Measurements from ENCODE around the gene GLT6D1.

Gene GLT6D1

GRCh38 chr9:135610290-135611141, 28.8 kb downstream of the GLT6D1 start:
- Mint-ChIP-seq H3K27ac (no peak overlapping the region), H3K36me3 (no peaks in the 10 kb centered on the region), H3K27me3 (no peaks in the 10 kb centered on the region), H3K9me3 (ENCODE audit: low read depth) (no peaks in the 10 kb centered on the region), H3K4me1 (ENCODE audit: low read depth) (no peaks in the 10 kb centered on the region), H3K4me3 (no peak overlapping the region)

GRCh38 chr9:135609366-135609955, 29.9 kb downstream of the GLT6D1 start:
- H3K9me3 Mint-ChIP-seq (ENCODE audit: low read depth): no peaks in the 10 kb centered on the region

GRCh38 chr9:135608999-135609317, 30.4 kb downstream of the GLT6D1 start:
- no peaks in the 10 kb centered on the region for H3K27me3 Mint-ChIP-seq
- H3K27ac Mint-ChIP-seq: no peak overlapping the region
- no peak overlapping the region for H3K4me3 Mint-ChIP-seq
- H3K9me3 Mint-ChIP-seq (ENCODE audit: low read depth): no peaks in the 10 kb centered on the region
- H3K36me3 Mint-ChIP-seq: no peaks in the 10 kb centered on the region
- H3K4me1 Mint-ChIP-seq (ENCODE audit: low read depth): no peaks in the 10 kb centered on the region

More at GRCh38 chr9:135609366-135609955, 29.9 kb downstream of the GLT6D1 start:
- Mint-ChIP-seq H3K36me3 (no peaks in the 10 kb centered on the region), H3K27ac (no peak overlapping the region), H3K27me3 (no peaks in the 10 kb centered on the region), H3K4me3 (no peak overlapping the region), H3K4me1 (ENCODE audit: low read depth) (no peaks in the 10 kb centered on the region)

- Mint-ChIP-seq H3K36me3 (no peaks in the 10 kb centered on the region), H3K9me3 (ENCODE audit: low read depth) (no peaks in the 10 kb centered on the region), H3K27ac (no peak overlapping the region), H3K4me1 (ENCODE audit: low read depth) (no peaks in the 10 kb centered on the region), H3K27me3 (no peaks in the 10 kb centered on the region), H3K4me3 (no peak overlapping the region)
Measured at GRCh38 chr9:135608294-135608998, 30.9 kb downstream of the GLT6D1 start.

GRCh38 chr9:135607401-135608293, 31.7 kb downstream of the GLT6D1 start:
- H3K36me3 Mint-ChIP-seq: no peaks in the 10 kb centered on the region
- no peaks in the 10 kb centered on the region for H3K4me1 Mint-ChIP-seq (ENCODE audit: low read depth)
- no peak overlapping the region for H3K4me3 Mint-ChIP-seq
- no peaks in the 10 kb centered on the region for H3K27me3 Mint-ChIP-seq
- H3K9me3 Mint-ChIP-seq (ENCODE audit: low read depth): no peaks in the 10 kb centered on the region
- H3K27ac Mint-ChIP-seq: no peak overlapping the region

- Mint-ChIP-seq H3K9me3 (ENCODE audit: low read depth) (no peaks in the 10 kb centered on the region), H3K4me3 (no peak overlapping the region), H3K4me1 (ENCODE audit: low read depth) (no peaks in the 10 kb centered on the region), H3K27ac (no peak overlapping the region), H3K27me3 (no peaks in the 10 kb centered on the region), H3K36me3 (no peaks in the 10 kb centered on the region)
Measured at GRCh38 chr9:135606885-135607259, 32.5 kb downstream of the GLT6D1 start.

GRCh38 chr9:135605238-135605781, 34.0 kb downstream of the GLT6D1 start:
- Mint-ChIP-seq H3K4me1 (ENCODE audit: low read depth) (no peaks in the 10 kb centered on the region), H3K9me3 (ENCODE audit: low read depth) (no peaks in the 10 kb centered on the region), H3K27ac (no peak overlapping the region), H3K27me3 (peaks cover 2% of the 10 kb centered on the region), H3K4me3 (no peak overlapping the region), H3K36me3 (no peaks in the 10 kb centered on the region)

- H3K4me1 Mint-ChIP-seq (ENCODE audit: low read depth): no peaks in the 10 kb centered on the region
- H3K4me3 Mint-ChIP-seq: no peak overlapping the region
Measured at GRCh38 chr9:135604437-135605237, 34.7 kb downstream of the GLT6D1 start.

GRCh38 chr9:135602789-135603481, 36.4 kb downstream of the GLT6D1 start:
- no peak overlapping the region for H3K27ac Mint-ChIP-seq
- peaks cover 5% of the 10 kb centered on the region for H3K27me3 Mint-ChIP-seq
- no peak overlapping the region for H3K4me3 Mint-ChIP-seq
- H3K9me3 Mint-ChIP-seq (ENCODE audit: low read depth): no peaks in the 10 kb centered on the region
- H3K4me1 Mint-ChIP-seq (ENCODE audit: low read depth): no peaks in the 10 kb centered on the region
- H3K36me3 Mint-ChIP-seq: no peaks in the 10 kb centered on the region

More at GRCh38 chr9:135604437-135605237, 34.7 kb downstream of the GLT6D1 start:
- Mint-ChIP-seq H3K27ac (no peak overlapping the region), H3K9me3 (ENCODE audit: low read depth) (no peaks in the 10 kb centered on the region), H3K27me3 (peaks cover 2% of the 10 kb centered on the region), H3K36me3 (no peaks in the 10 kb centered on the region)

GRCh38 chr9:135601988-135602387, 37.4 kb downstream of the GLT6D1 start:
- Mint-ChIP-seq H3K4me3 (no peak overlapping the region), H3K27me3 (peaks cover 5% of the 10 kb centered on the region), H3K9me3 (ENCODE audit: low read depth) (no peaks in the 10 kb centered on the region), H3K4me1 (ENCODE audit: low read depth) (no peaks in the 10 kb centered on the region), H3K27ac (no peak overlapping the region), H3K36me3 (no peaks in the 10 kb centered on the region)

- peaks cover 5% of the 10 kb centered on the region for H3K27me3 Mint-ChIP-seq
- H3K36me3 Mint-ChIP-seq: no peaks in the 10 kb centered on the region
- H3K9me3 Mint-ChIP-seq (ENCODE audit: low read depth): no peaks in the 10 kb centered on the region
- H3K4me3 Mint-ChIP-seq: no peak overlapping the region
- H3K4me1 Mint-ChIP-seq (ENCODE audit: low read depth): no peaks in the 10 kb centered on the region
- H3K27ac Mint-ChIP-seq: no peak overlapping the region
Measured at GRCh38 chr9:135600296-135600817, 39.0 kb downstream of the GLT6D1 start.

GRCh38 chr9:135596211-135596610, 43.1 kb downstream of the GLT6D1 start:
- Mint-ChIP-seq H3K27ac (no peak overlapping the region), H3K36me3 (no peaks in the 10 kb centered on the region), H3K27me3 (peaks cover 5% of the 10 kb centered on the region), H3K9me3 (ENCODE audit: low read depth) (no peaks in the 10 kb centered on the region), H3K4me3 (no peak overlapping the region), H3K4me1 (ENCODE audit: low read depth) (no peaks in the 10 kb centered on the region)

GRCh38 chr9:135592625-135593024, 46.7 kb downstream of the GLT6D1 start:
- H3K4me3 Mint-ChIP-seq: no peak overlapping the region
- no peaks in the 10 kb centered on the region for H3K9me3 Mint-ChIP-seq (ENCODE audit: low read depth)
- no peaks in the 10 kb centered on the region for H3K4me1 Mint-ChIP-seq (ENCODE audit: low read depth)
- peaks cover 6% of the 10 kb centered on the region for H3K27me3 Mint-ChIP-seq
- no peak overlapping the region for H3K27ac Mint-ChIP-seq
- H3K36me3 Mint-ChIP-seq: no peaks in the 10 kb centered on the region

Data from activated naive CD8-positive, alpha-beta T cell (primary cell).